Uterus (tissue), 2 donors: Measurements from ENCODE around the gene TADA3.

Source experiments
- POLR2A ChIP-seq, 2 donors: fragments of 450-650 bp; IDR thresholded peaks; one replicate each; pipeline ENCODE4 v1.6.1; 2016; ENCODE audit warnings: antibody characterized with exemption in 2 of 2, mild to moderate bottlenecking in 1 of 2, moderate library complexity in 1 of 2
- TF ChIP-seq, protein P1 (sequence below), 4 experiments: fragments of 200-600 bp in 2 of 4; fragments of 450-650 bp in 2 of 4; sonication (generic) in 2 of 4; IDR thresholded peaks; one replicate each; pipeline ENCODE4 v1.5.1; 2016 to 2019; ENCODE audit warnings: antibody characterized with exemption in 4 of 4, mild to moderate bottlenecking in 2 of 4, moderate library complexity in 1 of 4

DNA sequence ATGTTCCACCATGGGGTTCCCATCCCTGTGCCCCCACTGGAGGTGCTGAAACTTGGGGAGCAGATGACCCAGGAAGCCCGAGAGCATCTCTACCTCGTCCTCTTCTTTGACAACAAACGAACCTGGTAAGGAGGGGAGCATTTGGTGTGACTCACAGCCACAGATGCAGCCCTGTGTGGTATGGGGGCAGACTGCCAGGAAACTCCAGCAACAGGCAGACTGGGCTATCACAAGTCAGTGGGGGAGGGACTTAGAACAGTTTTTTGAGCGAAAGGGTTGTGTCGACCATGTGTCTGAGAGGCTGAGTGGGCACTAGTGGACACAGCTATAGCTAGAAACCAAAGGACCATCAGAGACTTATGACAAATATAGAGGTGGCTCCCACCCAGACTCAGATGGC, 45.9 kb downstream of the TADA3 start:
- no peak for TF ChIP-seq POLR2A (IDR thresholded peaks at IDR 0.05)
- TF ChIP-seq, protein P1, sequence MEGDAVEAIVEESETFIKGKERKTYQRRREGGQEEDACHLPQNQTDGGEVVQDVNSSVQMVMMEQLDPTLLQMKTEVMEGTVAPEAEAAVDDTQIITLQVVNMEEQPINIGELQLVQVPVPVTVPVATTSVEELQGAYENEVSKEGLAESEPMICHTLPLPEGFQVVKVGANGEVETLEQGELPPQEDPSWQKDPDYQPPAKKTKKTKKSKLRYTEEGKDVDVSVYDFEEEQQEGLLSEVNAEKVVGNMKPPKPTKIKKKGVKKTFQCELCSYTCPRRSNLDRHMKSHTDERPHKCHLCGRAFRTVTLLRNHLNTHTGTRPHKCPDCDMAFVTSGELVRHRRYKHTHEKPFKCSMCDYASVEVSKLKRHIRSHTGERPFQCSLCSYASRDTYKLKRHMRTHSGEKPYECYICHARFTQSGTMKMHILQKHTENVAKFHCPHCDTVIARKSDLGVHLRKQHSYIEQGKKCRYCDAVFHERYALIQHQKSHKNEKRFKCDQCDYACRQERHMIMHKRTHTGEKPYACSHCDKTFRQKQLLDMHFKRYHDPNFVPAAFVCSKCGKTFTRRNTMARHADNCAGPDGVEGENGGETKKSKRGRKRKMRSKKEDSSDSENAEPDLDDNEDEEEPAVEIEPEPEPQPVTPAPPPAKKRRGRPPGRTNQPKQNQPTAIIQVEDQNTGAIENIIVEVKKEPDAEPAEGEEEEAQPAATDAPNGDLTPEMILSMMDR (IDR thresholded peaks at IDR 0.05): no peak
